GM04503 (cell line): ENCODE results near the gene PIP4P1.
A peak's percentile ranks its signal among the peaks of the same experiment; 100 is the strongest.
"Not testable (repeated sequence)": the region's sequence is repeated elsewhere in the genome, so short reads cannot be mapped to it uniquely, and the experiment has no call there.

Experiments
- DNase-seq: peaks from one replicate; pipeline ENCODE4 v3.0.0-alpha.2; 2012; ENCODE audit warnings: low read depth

The PIP4P1 gene

GRCh38 chr14:20461225-20462141, at the start of gene PIP4P1:
Gene PIP4P1, minus strand, starts transcription at chr14:20461434. Its CDS starts 109 bp downstream, at chr14:20461325.
- DNase-seq, result peak; percentile 100

- no peak for DNase-seq
Observed at GRCh38 chr14:20508367-20508766, 47.1 kb upstream of the PIP4P1 start.

- DNase-seq, result not testable (repeated sequence)
Observed at GRCh38 chr14:20507537-20507936, 46.3 kb upstream of the PIP4P1 start.

GRCh38 chr14:20506752-20507151, 45.5 kb upstream of the PIP4P1 start:
- DNase-seq, result not testable (repeated sequence)

- DNase-seq, result not testable (repeated sequence)
Observed at GRCh38 chr14:20506276-20506675, 45.0 kb upstream of the PIP4P1 start.

- DNase-seq, result no peak
Observed at GRCh38 chr14:20503898-20504297, 42.7 kb upstream of the PIP4P1 start.

GRCh38 chr14:20501346-20501745, 40.1 kb upstream of the PIP4P1 start:
- DNase-seq, result no peak

- no peak for DNase-seq
Observed at GRCh38 chr14:20499881-20500280, 38.6 kb upstream of the PIP4P1 start.

- DNase-seq, result no peak
Observed at GRCh38 chr14:20499108-20499507, 37.9 kb upstream of the PIP4P1 start.

GRCh38 chr14:20498622-20499021, 37.4 kb upstream of the PIP4P1 start:
- DNase-seq, result no peak

- no peak for DNase-seq
Observed at GRCh38 chr14:20494935-20495766, 33.9 kb upstream of the PIP4P1 start.

- no peak for DNase-seq
Observed at GRCh38 chr14:20493634-20494033, 32.4 kb upstream of the PIP4P1 start.

GRCh38 chr14:20492486-20492885, 31.3 kb upstream of the PIP4P1 start:
- DNase-seq, result no peak

- no peak for DNase-seq
Observed at GRCh38 chr14:20490563-20490962, 29.3 kb upstream of the PIP4P1 start.

- no peak for DNase-seq
Observed at GRCh38 chr14:20489093-20489994, 28.1 kb upstream of the PIP4P1 start.

GRCh38 chr14:20487396-20487725, 26.1 kb upstream of the PIP4P1 start:
- no peak for DNase-seq

- no peak for DNase-seq
Observed at GRCh38 chr14:20486684-20487395, 25.6 kb upstream of the PIP4P1 start.

GRCh38 chr14:20485900-20486299, 24.7 kb upstream of the PIP4P1 start:
- DNase-seq, result no peak

GRCh38 chr14:20482382-20482781, 21.1 kb upstream of the PIP4P1 start:
- no peak for DNase-seq

GRCh38 chr14:20478894-20479293, 17.7 kb upstream of the PIP4P1 start:
- no peak for DNase-seq

- no peak for DNase-seq
Observed at GRCh38 chr14:20477211-20477876, 16.1 kb upstream of the PIP4P1 start.
